Activated CD4-positive, CD25-positive, alpha-beta regulatory T cell treated with anti-CD3 and anti-CD28 coated beads, Interleukin-2, amount 50 U/mL, for 24 hours (primary cell): Measurements from ENCODE around the gene RAD52.

Experiments
- ATAC-seq, 2 donors: fragments of 150-1000 bp; cut with Tn5 transposase; one replicate each; pipeline ENCODE4 v1.10.0; 2021; ENCODE audit warnings: mild to moderate bottlenecking in 1 of 2, moderate library complexity in 1 of 2

Gene RAD52

GRCh38 chr12:865614-866013 is 83.9 kb downstream of the RAD52 start:
- ATAC-seq = no peak

GRCh38 chr12:863285-863684 is 86.2 kb downstream of the RAD52 start:
- no peak for ATAC-seq

GRCh38 chr12:862303-862911 is 87.1 kb downstream of the RAD52 start:
- ATAC-seq = no peak
